GM18858 (cell line): ENCODE data around the gene MTA1.

Experiments used
- ATAC-seq: cut with Tn5 transposase; IDR thresholded peaks from one replicate; pipeline ENCODE4 v1.9.1; 2021; ENCODE audit not compliant: unreplicated experiment

The MTA1 gene

GRCh38 chr14:105458010-105458409 is 38.4 kb downstream of the MTA1 start:
- ATAC-seq: no peak

GRCh38 chr14:105458571-105458970 is 38.9 kb downstream of the MTA1 start:
- no peak for ATAC-seq

- no peak for ATAC-seq
These were observed 40.5 kb downstream of the MTA1 start for GRCh38 chr14:105460116-105460515.

- no peak for ATAC-seq
These were observed 41.0 kb downstream of the MTA1 start for GRCh38 chr14:105460616-105461015.

GRCh38 chr14:105461903-105462302 is 42.3 kb downstream of the MTA1 start:
- no peak for ATAC-seq

- no peak for ATAC-seq
These were observed 44.9 kb downstream of the MTA1 start for GRCh38 chr14:105464501-105464900.

- no peak for ATAC-seq
These were observed 45.8 kb downstream of the MTA1 start for GRCh38 chr14:105465209-105466031.

GRCh38 chr14:105466531-105467248 is 47.1 kb downstream of the MTA1 start:
- ATAC-seq: no peak

- no peak for ATAC-seq
These were observed 47.8 kb downstream of the MTA1 start for GRCh38 chr14:105467249-105467941.

GRCh38 chr14:105467942-105468471 is 48.4 kb downstream of the MTA1 start:
- no peak for ATAC-seq

GRCh38 chr14:105468621-105469241 is 49.1 kb downstream of the MTA1 start:
- no peak for ATAC-seq

GRCh38 chr14:105469456-105470349 is 50.1 kb downstream of the MTA1 start:
- no peak for ATAC-seq

- no peak for ATAC-seq
These were observed 51.0 kb downstream of the MTA1 start for GRCh38 chr14:105470350-105471296.

GRCh38 chr14:105471297-105471821 is 51.7 kb downstream of the MTA1 start:
- no peak for ATAC-seq

- ATAC-seq: no peak
These were observed 52.3 kb downstream of the MTA1 start for GRCh38 chr14:105471823-105472485.

- no peak for ATAC-seq
These were observed 52.9 kb downstream of the MTA1 start for GRCh38 chr14:105472486-105472991.

- no peak for ATAC-seq
These were observed 53.5 kb downstream of the MTA1 start for GRCh38 chr14:105473033-105473676.
